Gastrocnemius medialis (tissue), 4 donors: ENCODE measurements around the gene KRT1. TPM values are rescaled to one million over a fixed set of nuclear protein-coding genes. Genes with fewer than 3 reads are reported as not detected.

Experiments used
- ATAC-seq, 2 donors: fragments of 150-250 bp; one replicate each; pipeline ENCODE4 v1.9.1; 2016
- DNase-seq, 2 donors: peaks; one replicate each; pipeline ENCODE4 v3.0.0-alpha.2; 2019
- H3K27ac ChIP-seq, 4 donors: fragments of 200-600 bp; sonication (generic); 1 replicate in 1 of 4; 2 replicates in 3 of 4; pipeline ENCODE4 v1.5.1; 2016 to 2018; ENCODE audit warnings: mild to moderate bottlenecking in 2 of 4, moderate library complexity in 1 of 4
- H3K27me3 ChIP-seq, 3 donors: fragments of 200-600 bp; sonication (generic) in 2 of 3; 1 replicate in 1 of 3; 2 replicates in 2 of 3; pipeline versions ENCODE4 v1.5.1 to v1.6.0; 2016 to 2019; ENCODE audit warnings: mild to moderate bottlenecking in 1 of 3, moderate library complexity in 1 of 3
- H3K36me3 ChIP-seq, 2 donors: fragments of 200-600 bp; sonication (generic) in 1 of 2; one replicate each; pipeline ENCODE4 v1.5.1; 2017 to 2018
- H3K4me1 ChIP-seq, 2 donors: fragments of 200-600 bp; sonication (generic) in 1 of 2; one replicate each; pipeline ENCODE4 v1.5.1; 2016 to 2017; ENCODE audit warnings: mild to moderate bottlenecking in 2 of 2
- H3K4me3 ChIP-seq, 4 donors: fragments of 200-600 bp; sonication (generic) in 3 of 4; 1 replicate in 1 of 4; 2 replicates in 3 of 4; pipeline ENCODE4 v1.5.1; 2016 to 2019; ENCODE audit warnings: mild to moderate bottlenecking in 2 of 4
- H3K9me3 ChIP-seq, 3 donors: fragments of 200-600 bp; sonication (generic) in 2 of 3; 1 replicate in 1 of 3; 2 replicates in 2 of 3; pipeline ENCODE4 v1.5.1; 2016 to 2019
- POLR2A ChIP-seq, 2 donors: fragments of 450-650 bp; IDR thresholded peaks; one replicate each; pipeline ENCODE4 v1.6.1; 2017; ENCODE audit warnings: antibody characterized with exemption in 2 of 2, mild to moderate bottlenecking in 2 of 2, moderate library complexity in 2 of 2
- in situ Hi-C, 4 donors: fragments of 200-750 bp; cut with MboI; loops; one replicate each; pipeline versions ENCODE4 v1.15.0 to v1.8.0; 2017; ENCODE audit warnings: low sequenced_read_pairs in 4 of 4
- intact Hi-C: fragments of 100-400 bp; cut with DNase I; formaldehyde crosslinking; loops from one replicate; pipeline ENCODE4 v1.15.1; 2023; ENCODE audit warnings: low total_unique reads
- total RNA-seq, 4 donors: library from RNA; depleted of rRNA; stranded (reverse); fragments of >200 nt; gene quantifications; one replicate each; pipeline versions ENCODE4 v1.1.0 to v1.2.3, GENCODE V29; 2016
- TF ChIP-seq, protein P1 (sequence below), 5 experiments: fragments of 450-650 bp in 3 of 5; fragments of 200-600 bp in 2 of 5; sonication (generic) in 2 of 5; IDR thresholded peaks in 4 of 5; conservative IDR thresholded peaks in 1 of 5; 1 replicate in 4 of 5; 2 replicates in 1 of 5; pipeline ENCODE4 v1.5.1; 2016 to 2019; ENCODE audit warnings: antibody characterized with exemption in 5 of 5, mild to moderate bottlenecking in 3 of 5, moderate library complexity in 3 of 5

Gene KRT1
- total RNA-seq, 4 donors from 2014 or later = not detected

- ATAC-seq (no peak), DNase-seq (no peak)
- no peak overlapping the region for H3K4me3 ChIP-seq
- H3K27ac ChIP-seq = no peak overlapping the region
- intact Hi-C loops (no loop called here), in situ Hi-C loops (no loop called here)
- H3K36me3 ChIP-seq = no peaks in the 10 kb centered on the region
- H3K4me1 ChIP-seq = no peaks in the 10 kb centered on the region
- peaks cover 0 to 4% (median 0%) of the 10 kb centered on the region in 3 donors for H3K27me3 ChIP-seq
- no peaks in the 10 kb centered on the region for H3K9me3 ChIP-seq
- TF ChIP-seq POLR2A (IDR thresholded peaks at IDR 0.05) = no peak
- TF ChIP-seq, protein P1, sequence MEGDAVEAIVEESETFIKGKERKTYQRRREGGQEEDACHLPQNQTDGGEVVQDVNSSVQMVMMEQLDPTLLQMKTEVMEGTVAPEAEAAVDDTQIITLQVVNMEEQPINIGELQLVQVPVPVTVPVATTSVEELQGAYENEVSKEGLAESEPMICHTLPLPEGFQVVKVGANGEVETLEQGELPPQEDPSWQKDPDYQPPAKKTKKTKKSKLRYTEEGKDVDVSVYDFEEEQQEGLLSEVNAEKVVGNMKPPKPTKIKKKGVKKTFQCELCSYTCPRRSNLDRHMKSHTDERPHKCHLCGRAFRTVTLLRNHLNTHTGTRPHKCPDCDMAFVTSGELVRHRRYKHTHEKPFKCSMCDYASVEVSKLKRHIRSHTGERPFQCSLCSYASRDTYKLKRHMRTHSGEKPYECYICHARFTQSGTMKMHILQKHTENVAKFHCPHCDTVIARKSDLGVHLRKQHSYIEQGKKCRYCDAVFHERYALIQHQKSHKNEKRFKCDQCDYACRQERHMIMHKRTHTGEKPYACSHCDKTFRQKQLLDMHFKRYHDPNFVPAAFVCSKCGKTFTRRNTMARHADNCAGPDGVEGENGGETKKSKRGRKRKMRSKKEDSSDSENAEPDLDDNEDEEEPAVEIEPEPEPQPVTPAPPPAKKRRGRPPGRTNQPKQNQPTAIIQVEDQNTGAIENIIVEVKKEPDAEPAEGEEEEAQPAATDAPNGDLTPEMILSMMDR (IDR thresholded peaks at IDR 0.05 in 4 of 5, conservative IDR thresholded peaks at IDR 0.05 in 1 of 5) = no peak
These were observed 5.8 kb downstream of the KRT1 start for GRCh38 chr12:52674433-52674775.

DNA sequence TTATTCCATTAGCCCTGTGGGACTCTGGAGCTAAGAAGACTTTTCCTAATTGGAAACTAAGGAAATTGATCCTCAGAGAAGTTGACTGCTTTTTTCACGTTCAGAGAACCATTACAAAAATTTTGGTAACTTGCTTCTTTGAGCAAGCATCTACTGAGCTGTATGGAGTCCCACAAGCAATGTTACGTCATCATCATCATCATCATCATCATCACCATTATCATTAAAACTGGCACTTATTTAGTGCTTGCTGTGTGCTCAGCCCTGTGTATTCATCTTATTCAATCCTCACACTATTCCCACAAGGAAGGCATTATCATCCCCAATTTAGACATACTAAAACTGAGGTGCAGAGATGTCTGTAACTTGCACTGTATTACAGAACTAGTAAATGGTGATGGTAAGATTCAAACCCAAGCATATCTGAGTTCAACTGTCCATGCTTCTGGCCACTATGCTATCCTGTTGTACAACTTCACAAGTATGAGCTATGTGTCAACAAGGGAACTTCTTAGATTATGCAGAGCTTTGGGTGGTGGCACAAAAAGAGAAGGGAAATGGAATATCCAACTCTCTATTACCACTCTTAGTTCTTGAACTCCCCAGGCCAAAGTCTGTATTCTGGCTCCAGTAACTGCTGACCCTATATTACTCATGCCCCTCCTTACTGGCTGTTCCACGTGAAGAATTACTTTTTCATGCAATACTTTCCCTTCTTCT, 6.3 kb downstream of the KRT1 start:
- no peaks in the 10 kb centered on the region for H3K36me3 ChIP-seq
- no peak for DNase-seq
- no peak overlapping the region for H3K27ac ChIP-seq
- peaks cover 0 to 4% (median 0%) of the 10 kb centered on the region in 3 donors for H3K27me3 ChIP-seq
- in situ Hi-C loops = no loop called here
- H3K9me3 ChIP-seq = no peaks in the 10 kb centered on the region
- ATAC-seq = no peak
- no peak overlapping the region for H3K4me3 ChIP-seq
- intact Hi-C loops = no loop called here
- H3K4me1 ChIP-seq = no peaks in the 10 kb centered on the region
- TF ChIP-seq POLR2A (IDR thresholded peaks at IDR 0.05) = no peak
- TF ChIP-seq, protein P1 (IDR thresholded peaks at IDR 0.05 in 4 of 5, conservative IDR thresholded peaks at IDR 0.05 in 1 of 5) = no peak

DNA sequence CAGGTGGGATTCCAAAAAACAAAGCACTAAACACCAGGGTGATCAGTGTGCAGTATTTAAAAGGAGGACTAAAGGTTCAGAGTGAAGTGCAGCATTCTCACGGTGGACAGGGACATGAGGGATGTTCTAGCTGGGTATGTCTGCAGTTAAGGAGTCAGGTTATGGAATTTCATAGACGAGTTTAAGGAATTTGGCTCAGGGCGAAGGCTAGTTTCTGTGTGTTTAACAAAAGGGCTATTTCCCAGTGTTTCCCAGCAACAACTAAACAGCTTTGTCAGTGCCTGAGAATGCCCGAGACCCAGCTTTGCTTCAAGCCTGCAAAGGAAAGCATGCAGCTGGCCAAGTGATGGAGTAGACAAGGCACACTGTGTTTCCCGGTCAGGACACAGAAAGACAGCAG, 7.0 kb downstream of the KRT1 start:
- ATAC-seq = no peak
- H3K27me3 ChIP-seq = peaks cover 0 to 4% (median 0%) of the 10 kb centered on the region in 3 donors
- intact Hi-C loops (no loop called here), in situ Hi-C loops (no loop called here)
- DNase-seq = no peak
- no peaks in the 10 kb centered on the region for H3K4me1 ChIP-seq
- no peak overlapping the region for H3K27ac ChIP-seq
- TF ChIP-seq, protein P1 (IDR thresholded peaks at IDR 0.05 in 4 of 5, conservative IDR thresholded peaks at IDR 0.05 in 1 of 5) = no peak
- no peak for TF ChIP-seq POLR2A (IDR thresholded peaks at IDR 0.05)
- H3K9me3 ChIP-seq = no peaks in the 10 kb centered on the region
- no peaks in the 10 kb centered on the region for H3K36me3 ChIP-seq
- no peak overlapping the region for H3K4me3 ChIP-seq

- Histone ChIP-seq H3K9me3 (no peaks in the 10 kb centered on the region), H3K4me3 (no peak overlapping the region), H3K36me3 (no peaks in the 10 kb centered on the region), H3K27me3 (peaks cover 0 to 4% (median 0%) of the 10 kb centered on the region in 3 donors), H3K27ac (no peak overlapping the region), H3K4me1 (no peaks in the 10 kb centered on the region)
- no peak for ATAC-seq
- no peak for DNase-seq
- intact Hi-C loops = no loop called here
- TF ChIP-seq, protein P1 (IDR thresholded peaks at IDR 0.05 in 4 of 5, conservative IDR thresholded peaks at IDR 0.05 in 1 of 5) = no peak
- TF ChIP-seq POLR2A (IDR thresholded peaks at IDR 0.05) = no peak
- in situ Hi-C loops = no loop called here
These were observed 7.8 kb downstream of the KRT1 start for GRCh38 chr12:52672321-52672933.
